Panc1 (cell line): Measurements from ENCODE around the gene KLHL11. TPM values are rescaled to one million over a fixed set of nuclear protein-coding genes. Genes with fewer than 3 reads are reported as not detected.

Experiments used
- ATAC-seq: fragments of 200-7000 bp; cut with Tn5 transposase; 2 replicates; pipeline ENCODE4 v1.9.1; 2020; ENCODE audit warnings: mild to moderate bottlenecking, moderate library complexity
- BruUV-seq: library from RNA; stranded (reverse); fragments of 400-500 nt; replicated peaks from 2 replicates; lab custom pipeline; 2021; lab: Mats Ljungman, UMichigan
- CTCF ChIA-PET: fragments of 300-600 bp; sonication (Branson Sonifier 250); formaldehyde crosslinking; loops from one replicate; lab custom pipeline; 2022; ENCODE audit warnings: antibody characterized with exemption; lab: Charles Lee
- POLR2A ChIA-PET: fragments of 300-600 bp; sonication (Branson Sonifier 250); formaldehyde crosslinking; loops from one replicate; lab custom pipeline; 2022; ENCODE audit warnings: antibody characterized with exemption; lab: Charles Lee
- DNase-seq: peaks from one replicate; pipeline ENCODE4 v3.0.0-alpha.2; 2010; ENCODE audit warnings: low read depth, low spot score
- H3K27ac ChIP-seq: 2 replicates; pipeline ENCODE4 v1.5.1; 2011; ENCODE audit warnings: mild to moderate bottlenecking, low read length, inconsistent platforms
- H3K27me3 ChIP-seq: fragments of 200-500 bp; sonication (Bioruptor generic); 2 replicates; pipeline ENCODE4 v1.6.0; 2014; ENCODE audit warnings: low read length, inconsistent platforms; ENCODE audit not compliant: control insufficient read depth, insufficient read depth
- H3K36me3 ChIP-seq: fragments of 200-500 bp; sonication (Bioruptor generic); 2 replicates; pipeline ENCODE4 v1.5.1; 2014; ENCODE audit warnings: inconsistent platforms, mild to moderate bottlenecking, low read length, moderate library complexity; ENCODE audit not compliant: control insufficient read depth, insufficient read depth
- H3K4me1 ChIP-seq: 2 replicates; pipeline ENCODE4 v1.5.1; 2011; ENCODE audit warnings: inconsistent platforms, mild to moderate bottlenecking, low read length, moderate library complexity; ENCODE audit not compliant: control insufficient read depth, insufficient read depth
- H3K4me3 ChIP-seq, 2 experiments: 2 replicates each; pipeline ENCODE4 v1.5.1; 2011 to 2012; ENCODE audit warnings: low read depth in 2 of 2, low read length in 2 of 2, mild to moderate bottlenecking in 2 of 2, inconsistent platforms in 1 of 2, moderate library complexity in 1 of 2
- H3K9me3 ChIP-seq: fragments of 200-500 bp; sonication (Bioruptor generic); 2 replicates; pipeline ENCODE4 v1.5.1; 2014; ENCODE audit warnings: low read depth, mild to moderate bottlenecking, inconsistent platforms, low read length, moderate library complexity; ENCODE audit not compliant: control insufficient read depth, insufficient read depth
- CTCF ChIP-seq: fragments of 450-650 bp; IDR thresholded peaks from 2 replicates; pipeline ENCODE4 v1.5.1; 2017; ENCODE audit warnings: mild to moderate bottlenecking
- POLR2AphosphoS5 ChIP-seq: IDR thresholded peaks from 2 replicates; pipeline ENCODE4 v1.6.1; 2012; ENCODE audit warnings: mild to moderate bottlenecking, low read depth, low read length, moderate library complexity
- REST ChIP-seq, 2 experiments: IDR thresholded peaks; 2 replicates each; pipeline ENCODE4 v1.6.1; 2011 to 2012; ENCODE audit warnings: low read depth in 2 of 2, control low read depth in 1 of 2, low read length in 1 of 2, mild to moderate bottlenecking in 1 of 2, moderate library complexity in 1 of 2; ENCODE audit not compliant: insufficient read depth in 1 of 2
- SIN3A ChIP-seq: IDR thresholded peaks from 2 replicates; pipeline ENCODE4 v1.6.1; 2012; ENCODE audit warnings: low read depth, mild to moderate bottlenecking, low read length, moderate library complexity, borderline replicate concordance; ENCODE audit not compliant: insufficient read depth
- TCF7L2 ChIP-seq: IDR thresholded peaks from 2 replicates; pipeline ENCODE4 v1.6.1; 2011; ENCODE audit warnings: mild to moderate bottlenecking, low read depth, low read length, inconsistent platforms
- in situ Hi-C: cut with HindIII; loops from 2 replicates; pipeline ENCODE4 v1.10.0; 2016; ENCODE audit warnings: low sequenced_read_pairs, low pct_unique_long_range_greater_than_20kb
- intact Hi-C: fragments of 100-400 bp; cut with micrococcal nuclease; formaldehyde crosslinking; loops from one replicate; pipeline ENCODE4 v1.10.0; 2022; ENCODE audit not compliant: unreplicated experiment
- total RNA-seq: library from RNA; stranded (reverse); gene quantifications from one replicate; pipeline ENCODE4 v1.2.1, GENCODE V29; 2021; ENCODE audit not compliant: unreplicated experiment

Gene KLHL11
- total RNA-seq, 1 experiment from 2014 or later = 12.5 TPM

- ATAC-seq (no peak), DNase-seq (no peak)
- no peaks in the 10 kb centered on the region; the same call in 1 of the 2 replicates for H3K4me1 ChIP-seq
- intact Hi-C loops (no loop called here), in situ Hi-C loops (no loop called here)
- H3K4me3 ChIP-seq = no peak overlapping the region
- peaks cover 2% of the 10 kb centered on the region; the same call in 1 of the 2 replicates for H3K36me3 ChIP-seq
- TF ChIP-seq TCF7L2 = no peak
- TF ChIP-seq CTCF = no peak
- no peak for TF ChIP-seq SIN3A
- TF ChIP-seq POLR2AphosphoS5 = no peak
- no peak for TF ChIP-seq REST (IDR thresholded peaks at IDR 0.05; ENCODE audit: insufficient read depth in 1 of 2, low read depth in 2 of 2, low read length in 1 of 2)
- BruUV-seq = no TSS peak
- no peaks in the 10 kb centered on the region for H3K27me3 ChIP-seq
- ChIA-PET POLR2A (interaction anchor here (0.5 kb wide), 1 partner anchor 110 kb away, joined by 3 read pairs; no protein-coding TSS in a partner anchor), CTCF (no interaction called here)
- no peak overlapping the region for H3K27ac ChIP-seq
- no peaks in the 10 kb centered on the region for H3K9me3 ChIP-seq
Measured at GRCh38 chr17:41825175-41825845, 39.9 kb downstream of the KLHL11 start.

DNA sequence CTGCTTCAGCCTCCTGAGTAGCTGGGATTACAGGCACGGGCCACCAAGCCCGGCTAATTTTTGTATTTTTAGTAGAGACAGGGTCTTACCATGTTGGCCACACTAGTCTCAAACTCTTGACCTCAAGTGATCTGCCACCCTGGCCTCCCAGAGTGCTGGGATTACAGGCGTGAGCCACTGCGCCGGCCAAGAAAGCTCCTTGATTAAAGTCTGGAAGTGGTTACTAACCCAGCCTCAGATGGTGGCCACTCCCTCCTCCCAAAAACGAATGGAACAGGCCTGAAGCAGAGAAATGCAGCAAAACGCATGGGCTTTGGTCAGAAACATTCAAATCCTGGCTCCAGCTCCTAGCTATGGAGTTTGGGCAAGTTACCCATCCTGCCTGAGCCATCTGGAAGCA is 41.1 kb downstream of the KLHL11 start:
- Histone ChIP-seq H3K4me3 (no peak overlapping the region), H3K27me3 (no peaks in the 10 kb centered on the region), H3K4me1 (no peaks in the 10 kb centered on the region; the same call in 1 of the 2 replicates), H3K36me3 (no peaks in the 10 kb centered on the region), H3K27ac (no peak overlapping the region), H3K9me3 (no peaks in the 10 kb centered on the region)
- ATAC-seq (no peak), DNase-seq (no peak)
- BruUV-seq = no TSS peak
- intact Hi-C loops = no loop called here
- in situ Hi-C loops = no loop called here
- TF ChIP-seq CTCF (no peak), SIN3A (no peak), POLR2AphosphoS5 (no peak)
- POLR2A ChIA-PET = interaction anchor here (0.6 to 0.7 kb wide), 3 partner anchors 12 to 205 kb away, joined by 3 to 7 read pairs (median 7); partner anchors contain the start of gene FKBP10
- CTCF ChIA-PET = interaction anchor here (0.6 kb wide), 1 partner anchor 51 kb away, joined by 3 read pairs; no protein-coding TSS in a partner anchor
